K562 (cell line): ENCODE measurements around the gene RPUSD1. TPM values are rescaled to one million over a fixed set of nuclear protein-coding genes. Genes with fewer than 3 reads are reported as not detected.
A peak's percentile ranks its signal among the peaks of the same experiment; 100 is the strongest.

Experiments
- ATAC-seq: fragments of 200-7000 bp; cut with Tn5 transposase; 3 replicates; pipeline ENCODE4 v1.9.1; 2020; ENCODE audit warnings: moderate library complexity
- BruUV-seq: library from RNA; stranded (reverse); fragments of 400-500 nt; replicated peaks from 2 replicates; lab custom pipeline; 2021; lab: Mats Ljungman, UMichigan
- CTCF ChIA-PET: fragments of 300-600 bp; formaldehyde crosslinking; extraction: SDS; loops from one replicate; lab custom pipeline; 2021; ENCODE audit warnings: low intra/inter-chr PET ratio; lab: Yijun Ruan, JAX
- POLR2A ChIA-PET: fragments of 300-600, 350-650 bp; sonication (Branson Sonifier 250); formaldehyde crosslinking; extraction: SDS; loops from one replicate; lab custom pipeline; 2021; ENCODE audit warnings: antibody characterized with exemption, inconsistent platforms; lab: Yijun Ruan, JAX
- DNase-seq, 4 experiments: peaks; one replicate each; pipeline versions ENCODE4 v3.0.0 to v3.0.0-alpha.2; 2011 to 2018; ENCODE audit warnings: low spot score in 3 of 4, mixed read lengths in 3 of 4; ENCODE audit errors: extremely low read depth in 1 of 4
- FAIRE-seq: peaks from 2 replicates; lab custom pipeline; 2011; peaks lifted over from hg19 to GRCh38; lab: Jason Lieb, UNC
- H2AFZ ChIP-seq: 2 replicates; pipeline ENCODE4 v1.6.0; 2011; ENCODE audit warnings: low read depth, low read length, control low read depth, inconsistent platforms
- H3K27ac ChIP-seq: fragments of 200-600 bp; 3 replicates; pipeline ENCODE4 v1.8.0; 2011; ENCODE audit warnings: low read depth, mild to moderate bottlenecking, control low read depth, inconsistent platforms, low read length, moderate library complexity, mixed read lengths; ENCODE audit errors: extremely low read depth
- H3K27me3 ChIP-seq, 2 experiments: fragments of 300-600 bp in 1 of 2; 2 replicates in 1 of 2; 3 replicates in 1 of 2; pipeline versions ENCODE4 v1.6.0 to v1.8.0; 2011; ENCODE audit warnings: inconsistent platforms in 2 of 2, low read length in 2 of 2, mild to moderate bottlenecking in 1 of 2, mixed read lengths in 1 of 2, moderate library complexity in 1 of 2; ENCODE audit not compliant: control insufficient read depth in 2 of 2, insufficient read depth in 2 of 2
- H3K36me3 ChIP-seq: fragments of 300-600 bp; 3 replicates; pipeline ENCODE4 v1.8.0; 2011; ENCODE audit warnings: mild to moderate bottlenecking, low read length, inconsistent platforms; ENCODE audit not compliant: control insufficient read depth, insufficient read depth
- H3K4me1 ChIP-seq, 2 experiments: fragments of 200-600 bp in 1 of 2; replicated peaks in 1 of 2; 2 replicates in 1 of 2; 3 replicates in 1 of 2; pipeline versions ENCODE4 v1.5.1 to v1.8.0; 2011; ENCODE audit warnings: inconsistent platforms in 2 of 2, low read length in 2 of 2, mild to moderate bottlenecking in 1 of 2, mixed read lengths in 1 of 2, moderate library complexity in 1 of 2; ENCODE audit not compliant: control insufficient read depth in 2 of 2, insufficient read depth in 2 of 2
- H3K4me2 ChIP-seq: 2 replicates; pipeline ENCODE4 v1.6.1; 2011; ENCODE audit warnings: low read length, control low read depth, inconsistent platforms, mixed read lengths; ENCODE audit not compliant: insufficient read depth
- H3K4me3 ChIP-seq: fragments of 200-600 bp; sonication (generic), shearing (Covaris generic); 2 replicates; pipeline ENCODE4 v1.5.1; 2016; ENCODE audit warnings: control low read depth, inconsistent platforms
- H3K79me2 ChIP-seq: fragments of 200-600 bp; 3 replicates; pipeline ENCODE4 v1.8.0; 2011; ENCODE audit warnings: low read length, inconsistent platforms; ENCODE audit not compliant: control insufficient read depth, insufficient read depth
- H3K9ac ChIP-seq, 2 experiments: 2 replicates each; pipeline versions ENCODE4 v1.6.0 to v1.6.1; 2011; ENCODE audit warnings: low read depth in 2 of 2, low read length in 2 of 2, control low read depth in 1 of 2, inconsistent platforms in 1 of 2, mild to moderate bottlenecking in 1 of 2, mixed read lengths in 1 of 2; ENCODE audit not compliant: insufficient read depth in 1 of 2
- H3K9me1 ChIP-seq: one replicate; pipeline ENCODE4 v1.6.0; 2011; ENCODE audit warnings: inconsistent platforms, mild to moderate bottlenecking, low read length, moderate library complexity; ENCODE audit not compliant: control insufficient read depth, insufficient read depth
- H3K9me3 ChIP-seq: replicated peaks from 2 replicates; pipeline ENCODE4 v1.5.1; 2011; ENCODE audit warnings: low read depth, low read length, inconsistent platforms; ENCODE audit not compliant: control insufficient read depth, insufficient read depth
- H4K20me1 ChIP-seq: replicated peaks from 2 replicates; pipeline ENCODE4 v1.6.1; 2011; ENCODE audit warnings: low read length, inconsistent platforms, mixed read lengths; ENCODE audit not compliant: control insufficient read depth, insufficient read depth
- CBX8 ChIP-seq: fragments of 200-600 bp; sonication (generic); IDR thresholded peaks from 2 replicates; pipeline ENCODE4 v1.6.1; 2012; ENCODE audit warnings: borderline replicate concordance, mixed run types, low read depth, mild to moderate bottlenecking, moderate library complexity, mixed read lengths, low read length, control low read depth, inconsistent platforms; ENCODE audit not compliant: poor library complexity, severe bottlenecking; ENCODE audit errors: extremely low read depth
- GABPB2 ChIP-seq: fragments of 250-450 bp; sonication (Bioruptor Pico); conservative IDR thresholded peaks from 2 replicates; pipeline ENCODE4 v1.5.1; 2021; ENCODE audit warnings: mild to moderate bottlenecking
- MCM3 ChIP-seq: fragments of 450-650 bp; IDR thresholded peaks from 2 replicates; pipeline ENCODE4 v1.6.1; 2016
- NONO ChIP-seq, 2 experiments: fragments of 200-400 bp in 1 of 2; fragments of 450-650 bp in 1 of 2; formaldehyde crosslinking in 1 of 2; IDR thresholded peaks; 2 replicates each; pipeline ENCODE4 v1.6.1; 2017; ENCODE audit warnings: low read depth in 2 of 2, mild to moderate bottlenecking in 2 of 2, moderate library complexity in 2 of 2, low read length in 1 of 2
- POLR2A ChIP-seq: fragments of 450-650 bp; conservative IDR thresholded peaks from 2 replicates; pipeline ENCODE4 v1.6.1; 2016
- PRPF4 ChIP-seq: fragments of 200-400 bp; formaldehyde crosslinking; IDR thresholded peaks from one replicate; pipeline ENCODE4 v1.6.1; 2017; ENCODE audit warnings: low read length, low read depth, mild to moderate bottlenecking; ENCODE audit not compliant: insufficient read depth, poor library complexity, severe bottlenecking
- RBFOX2 ChIP-seq: fragments of 200-400 bp; formaldehyde crosslinking; IDR thresholded peaks from 2 replicates; pipeline ENCODE4 v1.6.1; 2017; ENCODE audit warnings: low read depth, mild to moderate bottlenecking, low read length, moderate library complexity
- RBM22 ChIP-seq: fragments of 200-400 bp; formaldehyde crosslinking; IDR thresholded peaks from 2 replicates; pipeline ENCODE4 v1.6.1; 2018; ENCODE audit warnings: low read length, low read depth; ENCODE audit not compliant: poor library complexity, severe bottlenecking
- RNF2 ChIP-seq: sonication (generic); IDR thresholded peaks from 2 replicates; pipeline ENCODE4 v1.6.1; 2016
- SAP30 ChIP-seq: fragments of 200-600 bp; sonication (generic); IDR thresholded peaks from 2 replicates; pipeline ENCODE4 v1.6.1; 2012; ENCODE audit warnings: borderline replicate concordance, low read depth, mild to moderate bottlenecking, moderate library complexity, low read length, control low read depth, inconsistent platforms; ENCODE audit not compliant: insufficient read depth, poor library complexity, severe bottlenecking
- SRSF1 ChIP-seq: fragments of 200-400 bp; formaldehyde crosslinking; IDR thresholded peaks from 2 replicates; pipeline ENCODE4 v1.6.1; 2017; ENCODE audit warnings: mild to moderate bottlenecking, low read depth, low read length, moderate library complexity
- TRIM25 ChIP-seq: fragments of 450-650 bp; IDR thresholded peaks from 2 replicates; pipeline ENCODE4 v1.7.0; 2016; ENCODE audit warnings: borderline replicate concordance
- WHSC1 ChIP-seq: IDR thresholded peaks from one replicate; pipeline ENCODE4 v1.6.1; 2012; ENCODE audit warnings: low read length, control low read depth, inconsistent platforms
- ZFPM2 ChIP-seq: fragments of 250-450 bp; sonication (Bioruptor Pico); IDR thresholded peaks from 2 replicates; pipeline ENCODE4 v1.5.1; 2022; ENCODE audit warnings: mild to moderate bottlenecking
- ZNF165 ChIP-seq: fragments of 250-450 bp; sonication (Bioruptor Pico); IDR thresholded peaks from 2 replicates; pipeline ENCODE4 v1.4.0; 2020; ENCODE audit warnings: borderline replicate concordance
- ZNF253 ChIP-seq: fragments of 250-450 bp; sonication (Bioruptor Pico); conservative IDR thresholded peaks from 2 replicates; pipeline ENCODE4 v1.6.1; 2021; ENCODE audit warnings: mild to moderate bottlenecking
- ZNF780A ChIP-seq: fragments of 250-450 bp; sonication (Bioruptor Pico); IDR thresholded peaks from 2 replicates; pipeline ENCODE4 v1.5.0; 2021; ENCODE audit warnings: mild to moderate bottlenecking
- WGBS: fragments of 100-300 bp; shearing (Covaris generic); methylation state at CpG from one replicate; pipeline ENCODE4 v1.1.6; 2016; ENCODE audit warnings: low coverage, mixed read lengths; ENCODE audit not compliant: insufficient coverage; ENCODE audit errors: missing lambda C conversion rate; 5-methylcytosine and 5-hydroxymethylcytosine counted together
- in situ Hi-C: fragments of 300-500 bp; cut with MboI; formaldehyde crosslinking; loops from 4 replicates; pipeline ENCODE4 v1.15.0; 2018; ENCODE audit warnings: inconsistent platforms, mixed read lengths
- intact Hi-C: fragments of 100-400 bp; cut with micrococcal nuclease; formaldehyde crosslinking; loops from 2 replicates; pipeline ENCODE4 v1.14.2; 2022
- polyA plus RNA-seq, 8 experiments: library from polyadenylated mRNA; depleted of rRNA in 4 of 8; stranded (reverse) in 5 of 8; unstranded in 3 of 8; fragments of >200 nt; fragmentation: Nextera tagmentation in 2 of 8; fragmentation: Illumina TruSeq in 1 of 8; extraction: Ambion mirVana in 2 of 8; extraction: Trizol in 1 of 8; gene quantifications; 2 replicates each; pipeline versions ENCODE4 v1.2.1 to v1.2.3, GENCODE V29; 2011 to 2014; ENCODE audit warnings: inconsistent platforms in 1 of 8, missing spikeins in 1 of 8
- total RNA-seq, 7 experiments: library from RNA; depleted of rRNA in 6 of 7; stranded (reverse); fragments of >200 nt in 6 of 7; fragmentation: Illumina TruSeq in 2 of 7; extraction: Trizol in 2 of 7; gene quantifications; 2 replicates each; pipeline versions ENCODE4 v1.2.1 to v1.2.3, GENCODE V29; 2011 to 2021; ENCODE audit warnings: low replicate concordance in 1 of 7
- TF ChIP-seq, protein P1 (sequence below): sonication (generic); formaldehyde crosslinking; IDR thresholded peaks from 2 replicates; pipeline ENCODE4 v1.8.1; 2023; ENCODE audit warnings: mild to moderate bottlenecking, missing genetic modification reagents

Gene RPUSD1
- total and polyA plus RNA-seq, 9 of the 15 experiments (the other 6 are each of a cell fraction or from before 2014, with no cell fraction given): 0.45 to 56.6 (median 12.0) TPM

DNA sequence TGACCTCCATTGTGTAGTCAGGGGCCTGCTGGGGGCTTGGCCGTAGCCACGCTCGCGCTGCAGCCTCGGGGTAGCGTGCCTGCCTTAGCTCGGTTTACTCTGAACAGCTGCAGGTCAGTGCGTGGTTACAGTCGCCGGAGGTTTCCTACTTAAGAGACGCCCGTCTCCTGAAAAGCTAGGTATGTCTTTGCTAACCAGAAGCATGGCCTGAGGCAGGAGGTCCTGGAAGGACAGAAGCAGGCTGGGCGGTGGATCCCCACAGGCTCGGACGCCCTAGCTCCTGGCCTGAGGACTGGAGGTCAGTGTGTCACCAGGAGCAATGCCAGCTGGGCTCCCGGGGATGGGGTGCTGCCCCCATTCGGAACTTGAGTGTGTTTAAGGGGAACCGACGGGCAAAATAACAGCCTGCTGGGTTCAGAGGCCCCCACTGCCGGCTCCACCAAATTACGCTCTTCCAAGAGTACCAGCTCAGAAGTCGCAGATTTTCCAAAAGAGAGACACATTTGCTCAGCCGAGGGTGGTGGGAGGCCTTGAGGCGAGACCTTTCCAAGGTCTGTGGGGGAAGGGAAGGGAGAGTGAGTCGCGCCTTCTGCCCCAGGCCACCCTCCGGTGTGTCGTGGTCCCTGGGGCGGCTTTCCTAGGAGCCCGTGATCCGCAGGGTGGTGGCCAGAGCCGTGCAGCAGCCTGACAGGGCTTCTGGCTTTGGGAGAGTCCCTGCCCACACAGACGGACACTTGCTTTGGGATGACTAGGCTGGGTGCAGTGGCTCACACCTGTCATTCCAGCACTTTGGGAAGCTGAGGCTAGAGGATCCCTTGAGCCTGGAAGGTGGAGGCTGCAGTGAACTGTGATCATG lies 16.2 kb upstream of the RPUSD1 start:
- Histone ChIP-seq H3K36me3 (no peaks in the 10 kb centered on the region), H3K27me3 (no peaks in the 10 kb centered on the region), H3K4me2 (no peak overlapping the region), H3K9me1 (no peaks in the 10 kb centered on the region), H3K4me1 (peaks cover 4 to 86% of the 10 kb centered on the region in 2 experiments; a peak in 4 of 5 replicates), H2AFZ (no peak overlapping the region), H4K20me1 (peaks cover 8% of the 10 kb centered on the region), H3K79me2 (peaks cover 6% of the 10 kb centered on the region; the same call in 2 of the 3 replicates), H3K27ac (no peak overlapping the region), H3K4me3 (no peak overlapping the region), H3K9me3 (no peaks in the 10 kb centered on the region), H3K9ac (peak overlapping the region in 1 of 2 experiments; percentile 68; a peak in 1 of 4 replicates)
- no peak for ATAC-seq
- ChIA-PET CTCF (no interaction called here), POLR2A (interaction anchor here (0.6 to 1.0 kb wide), 3 partner anchors 22 to 769 kb away, joined by 3 read pairs; no protein-coding TSS in a partner anchor)
- 36% methylated on average over 30 of the region's 33 CpGs for WGBS
- in situ Hi-C loops (no loop called here), intact Hi-C loops (loop anchor here (5.0 kb wide), 1 partner anchor 92 kb away; no protein-coding TSS in a partner anchor)
- no TSS peak for BruUV-seq
- FAIRE-seq: no peak
- DNase-seq: no peak
- no peak for TF ChIP-seq SRSF1
- TF ChIP-seq GABPB2: no peak
- TF ChIP-seq RBFOX2: peak; percentile 36; the same call in 1 of the 2 replicates
- no peak for TF ChIP-seq ZNF165 (CRISPR knock-in tag)
- no peak for TF ChIP-seq ZNF780A (CRISPR knock-in tag)
- TF ChIP-seq, protein P1, sequence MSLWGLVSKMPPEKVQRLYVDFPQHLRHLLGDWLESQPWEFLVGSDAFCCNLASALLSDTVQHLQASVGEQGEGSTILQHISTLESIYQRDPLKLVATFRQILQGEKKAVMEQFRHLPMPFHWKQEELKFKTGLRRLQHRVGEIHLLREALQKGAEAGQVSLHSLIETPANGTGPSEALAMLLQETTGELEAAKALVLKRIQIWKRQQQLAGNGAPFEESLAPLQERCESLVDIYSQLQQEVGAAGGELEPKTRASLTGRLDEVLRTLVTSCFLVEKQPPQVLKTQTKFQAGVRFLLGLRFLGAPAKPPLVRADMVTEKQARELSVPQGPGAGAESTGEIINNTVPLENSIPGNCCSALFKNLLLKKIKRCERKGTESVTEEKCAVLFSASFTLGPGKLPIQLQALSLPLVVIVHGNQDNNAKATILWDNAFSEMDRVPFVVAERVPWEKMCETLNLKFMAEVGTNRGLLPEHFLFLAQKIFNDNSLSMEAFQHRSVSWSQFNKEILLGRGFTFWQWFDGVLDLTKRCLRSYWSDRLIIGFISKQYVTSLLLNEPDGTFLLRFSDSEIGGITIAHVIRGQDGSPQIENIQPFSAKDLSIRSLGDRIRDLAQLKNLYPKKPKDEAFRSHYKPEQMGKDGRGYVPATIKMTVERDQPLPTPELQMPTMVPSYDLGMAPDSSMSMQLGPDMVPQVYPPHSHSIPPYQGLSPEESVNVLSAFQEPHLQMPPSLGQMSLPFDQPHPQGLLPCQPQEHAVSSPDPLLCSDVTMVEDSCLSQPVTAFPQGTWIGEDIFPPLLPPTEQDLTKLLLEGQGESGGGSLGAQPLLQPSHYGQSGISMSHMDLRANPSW (CRISPR knock-in tag): no peak
- no peak for TF ChIP-seq CBX8
- no peak for TF ChIP-seq RNF2
- TF ChIP-seq ZFPM2 (CRISPR knock-in tag): no peak
- TF ChIP-seq TRIM25: no peak
- no peak for TF ChIP-seq PRPF4
- TF ChIP-seq SAP30: no peak
- TF ChIP-seq POLR2A: peak; percentile 8; the same call in 1 of the 2 replicates
- TF ChIP-seq RBM22: peak; percentile 56
- no peak for TF ChIP-seq ZNF253
- no peak for TF ChIP-seq MCM3
- no peak for TF ChIP-seq WHSC1
- no peak for TF ChIP-seq NONO (IDR thresholded peaks at IDR 0.05; ENCODE audit: low read depth in 2 of 2, low read length in 1 of 2)
